SK-MEL-5 (cell line): ENCODE measurements around the gene MEGF6. TPM values are rescaled to one million over a fixed set of nuclear protein-coding genes. Genes with fewer than 3 reads are reported as not detected.
A peak's percentile ranks its signal among the peaks of the same experiment; 100 is the strongest.

Experiments
- DNase-seq: peaks from one replicate; pipeline ENCODE4 v3.0.0-alpha.2; 2016; ENCODE audit warnings: low read depth, low spot score
- in situ Hi-C: cut with HindIII; loops from 2 replicates; pipeline ENCODE4 v1.10.0; 2016; ENCODE audit warnings: low sequenced_read_pairs, high pct_unique_total_duplicates, low pct_unique_long_range_greater_than_20kb
- total RNA-seq: library from RNA; depleted of rRNA; stranded (reverse); fragments of >200 nt; shearing (Covaris generic); gene quantifications from 2 replicates; pipeline ENCODE4 v1.2.3, GENCODE V29; 2014

Gene MEGF6
- total RNA-seq, 1 experiment from 2014 or later: 0.90 TPM

GRCh38 chr1:3514404-3514803 is 96.9 kb downstream of the MEGF6 start:
- in situ Hi-C loops: no loop called here
- no peak for DNase-seq

DNA sequence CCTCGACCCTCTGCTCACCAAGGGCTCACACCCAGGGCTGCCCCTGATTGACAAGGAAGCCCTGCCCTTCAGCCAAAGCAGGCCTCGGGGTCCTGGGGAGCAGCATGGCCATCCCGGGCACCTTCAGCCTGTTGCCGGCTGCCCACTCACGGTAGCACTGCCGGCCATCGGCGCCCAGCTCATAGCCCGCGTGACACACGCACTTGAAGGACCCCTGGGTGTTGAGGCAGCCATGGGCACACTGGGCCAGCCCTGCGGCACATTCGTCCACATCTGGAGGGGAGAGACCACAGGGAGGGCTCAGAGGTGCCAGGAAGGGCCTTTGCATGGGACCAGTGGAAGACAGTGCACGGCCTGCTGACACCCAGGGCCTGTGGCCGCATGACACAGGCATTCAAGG is 99.5 kb downstream of the MEGF6 start:
- in situ Hi-C loops: no loop called here
- no peak for DNase-seq

DNA sequence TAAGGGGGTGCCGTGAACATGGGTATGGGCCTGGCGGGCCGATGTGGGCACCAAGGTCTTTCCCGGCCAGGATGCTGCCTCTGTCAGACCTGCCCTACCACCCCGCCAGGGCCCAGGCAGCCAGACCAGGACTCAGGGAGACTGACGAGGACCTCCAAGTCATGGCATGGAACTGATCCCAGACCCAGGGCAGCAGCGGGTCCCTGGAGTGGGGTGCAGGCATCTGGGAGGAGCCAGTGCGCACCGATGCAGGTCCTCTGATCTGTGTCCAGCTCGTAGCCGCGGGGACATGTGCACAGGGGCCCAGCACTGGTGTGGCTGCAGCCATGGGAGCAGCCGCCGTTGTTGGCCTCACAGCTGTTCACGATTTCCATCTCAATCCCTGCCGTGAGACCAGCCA is 100.0 kb downstream of the MEGF6 start:
- DNase-seq: no peak
- in situ Hi-C loops: no loop called here

DNA sequence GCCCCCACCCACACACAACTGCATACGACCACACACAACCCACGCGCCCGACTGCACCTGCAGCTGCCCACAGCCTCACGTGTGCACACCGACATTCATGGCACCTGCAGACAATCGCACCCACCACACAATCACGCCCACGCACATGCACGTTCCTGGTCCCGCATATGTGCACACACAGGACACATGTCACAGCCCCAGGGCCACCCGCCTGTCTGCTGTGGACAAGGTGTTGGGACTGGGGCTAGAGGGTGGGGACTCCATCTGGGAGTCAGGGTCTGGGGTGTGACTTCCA is 100.4 kb downstream of the MEGF6 start:
- in situ Hi-C loops: no loop called here
- DNase-seq: no peak

- DNase-seq: no peak
- in situ Hi-C loops: no loop called here
These were observed 101.0 kb downstream of the MEGF6 start for GRCh38 chr1:3510136-3510955.

GRCh38 chr1:3509721-3510120 is 101.6 kb downstream of the MEGF6 start:
- no peak for DNase-seq
- in situ Hi-C loops: no loop called here

GRCh38 chr1:3508757-3509415 is 102.4 kb downstream of the MEGF6 start:
- no peak for DNase-seq
- in situ Hi-C loops: no loop called here

GRCh38 chr1:3507636-3508275 is 103.6 kb downstream of the MEGF6 start:
- in situ Hi-C loops: no loop called here
- no peak for DNase-seq

- in situ Hi-C loops: no loop called here
- no peak for DNase-seq
These were observed 104.4 kb downstream of the MEGF6 start for GRCh38 chr1:3506943-3507342.

DNA sequence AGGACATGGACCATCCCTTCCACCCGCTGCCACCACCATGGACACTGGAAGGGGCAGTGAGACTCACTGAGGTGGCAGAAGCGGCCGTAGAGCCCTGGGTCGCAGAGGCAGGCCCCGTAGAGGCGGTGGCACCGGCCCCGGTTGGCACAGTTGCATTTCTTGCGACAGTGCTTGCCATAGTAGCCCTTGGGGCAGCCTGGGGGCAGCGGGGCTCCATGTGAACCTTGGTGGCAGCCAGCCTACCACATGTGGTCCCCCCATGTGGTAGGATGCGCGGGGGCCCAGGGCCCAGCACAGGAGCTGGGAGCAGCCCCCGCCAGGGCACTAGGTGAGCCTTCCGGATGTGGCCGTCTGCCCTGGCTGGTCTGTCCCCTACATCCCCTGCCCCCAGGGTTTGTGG is 105.3 kb downstream of the MEGF6 start:
- in situ Hi-C loops: no loop called here
- no peak for DNase-seq

GRCh38 chr1:3505161-3505560 is 106.1 kb downstream of the MEGF6 start:
- no peak for DNase-seq
- in situ Hi-C loops: no loop called here

- in situ Hi-C loops: no loop called here
- no peak for DNase-seq
These were observed 106.5 kb downstream of the MEGF6 start for GRCh38 chr1:3504822-3505153.

DNA sequence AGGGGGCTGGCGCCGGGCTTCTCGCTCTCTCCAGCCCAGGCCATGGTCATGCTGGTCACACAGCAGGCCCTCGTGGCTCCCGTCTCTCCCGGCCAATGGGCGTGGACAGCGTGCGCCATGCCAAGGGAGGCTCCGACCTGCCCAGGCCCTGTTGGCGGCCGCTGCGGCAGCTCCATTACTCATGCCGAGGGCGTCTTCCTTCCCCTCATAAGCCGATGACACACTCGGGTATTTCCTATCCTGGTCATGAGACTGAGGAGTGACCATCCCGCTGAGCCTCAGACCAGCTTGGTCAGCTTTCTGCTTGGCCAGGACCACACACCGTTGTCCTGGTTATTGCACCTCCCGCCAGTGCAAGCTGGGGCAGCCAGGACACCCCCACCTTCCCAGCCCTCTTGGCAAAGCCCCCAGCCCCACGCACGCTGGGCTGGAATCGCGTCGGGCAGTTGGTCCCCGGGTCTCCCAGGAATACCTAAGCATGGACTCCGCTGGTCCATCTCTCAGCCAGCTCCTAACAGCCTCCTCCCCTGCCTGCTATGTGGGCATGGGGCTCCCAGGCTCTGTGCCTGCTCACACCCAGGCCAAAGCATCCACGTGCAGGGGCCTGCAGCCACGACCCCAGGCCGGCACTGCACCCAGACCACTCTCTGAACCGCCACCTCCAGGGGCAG is 107.0 kb downstream of the MEGF6 start:
- in situ Hi-C loops: no loop called here
- DNase-seq: peak; percentile 74

GRCh38 chr1:3503525-3503886 is 107.8 kb downstream of the MEGF6 start:
- in situ Hi-C loops: no loop called here
- no peak for DNase-seq

GRCh38 chr1:3502641-3503524 is 108.4 kb downstream of the MEGF6 start:
- in situ Hi-C loops: no loop called here
- DNase-seq: no peak

DNA sequence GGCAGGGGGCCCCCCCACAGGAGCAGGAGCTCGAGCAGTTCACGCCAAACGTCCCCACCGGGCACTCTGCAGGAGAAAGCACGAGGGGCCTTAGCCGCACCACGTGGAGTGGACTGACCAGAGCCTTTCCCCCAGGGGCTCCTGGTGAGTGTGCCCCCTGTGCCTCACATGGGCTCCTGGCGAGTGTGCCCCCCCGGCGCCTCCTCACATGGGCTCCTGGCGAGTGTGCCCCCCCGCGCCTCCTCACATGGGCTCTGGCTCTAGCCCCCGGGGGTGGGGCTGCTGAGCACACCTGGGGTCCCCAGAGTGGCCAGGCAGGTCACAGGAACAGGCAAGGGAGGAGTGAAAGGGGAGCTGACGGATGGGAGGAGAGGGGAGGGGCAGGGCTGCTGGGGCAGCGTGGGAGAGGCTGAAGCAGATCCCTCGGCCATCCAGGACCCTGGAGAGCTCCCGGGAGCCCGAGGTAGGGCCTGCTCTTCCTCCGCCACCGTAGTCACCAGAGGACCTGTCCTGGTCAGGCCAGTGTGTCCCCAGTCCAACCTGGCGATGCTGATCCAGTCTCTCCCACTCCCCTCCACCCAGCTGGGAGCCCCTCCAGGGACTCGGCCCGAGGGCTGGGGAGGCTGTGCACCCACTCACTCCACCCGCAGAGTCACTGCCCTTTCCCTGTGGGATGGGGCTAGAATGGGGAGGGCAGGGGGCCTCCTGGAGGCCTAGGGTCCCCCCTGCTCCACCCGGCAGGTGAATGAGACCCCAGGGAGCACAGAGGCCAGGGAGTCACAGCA is 109.3 kb downstream of the MEGF6 start:
- DNase-seq: peak; percentile 27
- in situ Hi-C loops: no loop called here

- no peak for DNase-seq
These were observed 109.9 kb downstream of the MEGF6 start for GRCh38 chr1:3501437-3501836.

More at GRCh38 chr1:3501437-3501836, 109.9 kb downstream of the MEGF6 start:
- in situ Hi-C loops: no loop called here
